Measurements from ENCODE around the gene CA12. TPM values are rescaled to one million over a fixed set of nuclear protein-coding genes. Genes with fewer than 3 reads are reported as not detected.

The CA12 gene
- total RNA-seq, 2 donors from 2014 or later: 1.2 to 2.1 TPM

DNA sequence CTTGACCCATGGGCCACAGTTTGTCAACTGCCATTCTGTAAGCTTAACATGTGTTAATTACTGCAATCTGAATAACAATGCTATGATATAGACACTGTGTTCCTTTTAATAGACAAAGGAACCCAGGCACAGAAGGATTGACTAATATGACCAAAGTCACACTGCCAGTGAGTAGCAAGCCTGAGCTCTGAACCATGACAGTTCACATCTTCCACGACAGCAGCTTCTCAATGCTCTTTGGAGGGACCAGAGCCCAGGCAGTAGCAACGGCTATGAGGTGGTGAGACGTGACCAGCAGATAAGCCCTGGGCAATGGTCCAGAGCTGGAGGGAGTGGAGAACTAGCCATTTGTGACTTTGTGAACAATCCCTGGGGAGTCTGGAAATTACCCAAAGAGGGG is 19.4 kb downstream of the CA12 start:
- no peak for DNase-seq
- TF ChIP-seq, protein P1, sequence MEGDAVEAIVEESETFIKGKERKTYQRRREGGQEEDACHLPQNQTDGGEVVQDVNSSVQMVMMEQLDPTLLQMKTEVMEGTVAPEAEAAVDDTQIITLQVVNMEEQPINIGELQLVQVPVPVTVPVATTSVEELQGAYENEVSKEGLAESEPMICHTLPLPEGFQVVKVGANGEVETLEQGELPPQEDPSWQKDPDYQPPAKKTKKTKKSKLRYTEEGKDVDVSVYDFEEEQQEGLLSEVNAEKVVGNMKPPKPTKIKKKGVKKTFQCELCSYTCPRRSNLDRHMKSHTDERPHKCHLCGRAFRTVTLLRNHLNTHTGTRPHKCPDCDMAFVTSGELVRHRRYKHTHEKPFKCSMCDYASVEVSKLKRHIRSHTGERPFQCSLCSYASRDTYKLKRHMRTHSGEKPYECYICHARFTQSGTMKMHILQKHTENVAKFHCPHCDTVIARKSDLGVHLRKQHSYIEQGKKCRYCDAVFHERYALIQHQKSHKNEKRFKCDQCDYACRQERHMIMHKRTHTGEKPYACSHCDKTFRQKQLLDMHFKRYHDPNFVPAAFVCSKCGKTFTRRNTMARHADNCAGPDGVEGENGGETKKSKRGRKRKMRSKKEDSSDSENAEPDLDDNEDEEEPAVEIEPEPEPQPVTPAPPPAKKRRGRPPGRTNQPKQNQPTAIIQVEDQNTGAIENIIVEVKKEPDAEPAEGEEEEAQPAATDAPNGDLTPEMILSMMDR (conservative IDR thresholded peaks at IDR 0.05): no peak
- 89 to 94% methylated on average over 3 of the region's 3 CpGs for WGBS, 2 experiments (ENCODE audit: insufficient coverage in 1 of 2, insufficient read length in 1 of 2)
- Mint-ChIP-seq H3K36me3 (ENCODE audit: low read depth) (no peaks in the 10 kb centered on the region), H3K4me3 (no peak overlapping the region), H3K4me1 (peaks cover 13% of the 10 kb centered on the region), H3K27me3 (ENCODE audit: insufficient read depth) (peaks cover 32% of the 10 kb centered on the region), H3K9me3 (no peaks in the 10 kb centered on the region), H3K27ac (no peak overlapping the region)
- H3K27me3 ChIP-seq (ENCODE audit: control insufficient read depth, insufficient read depth, low read length, poor library complexity, severe bottlenecking): no peaks in the 10 kb centered on the region
- H3K27ac ChIP-seq (ENCODE audit: low read depth, low read length): no peak overlapping the region
- no peak overlapping the region for H3K4me3 ChIP-seq (ENCODE audit: low read length)
- no peaks in the 10 kb centered on the region for H3K9me3 ChIP-seq (ENCODE audit: control insufficient read depth, low read length)
- H3K36me3 ChIP-seq (ENCODE audit: control insufficient read depth, insufficient read depth, low read length): no peaks in the 10 kb centered on the region
- no peak overlapping the region for H3K9ac ChIP-seq (ENCODE audit: extremely low read depth, low read length, poor library complexity, severe bottlenecking)
- H3K4me1 ChIP-seq (ENCODE audit: control insufficient read depth, insufficient read depth, low read length): no peaks in the 10 kb centered on the region

DNA sequence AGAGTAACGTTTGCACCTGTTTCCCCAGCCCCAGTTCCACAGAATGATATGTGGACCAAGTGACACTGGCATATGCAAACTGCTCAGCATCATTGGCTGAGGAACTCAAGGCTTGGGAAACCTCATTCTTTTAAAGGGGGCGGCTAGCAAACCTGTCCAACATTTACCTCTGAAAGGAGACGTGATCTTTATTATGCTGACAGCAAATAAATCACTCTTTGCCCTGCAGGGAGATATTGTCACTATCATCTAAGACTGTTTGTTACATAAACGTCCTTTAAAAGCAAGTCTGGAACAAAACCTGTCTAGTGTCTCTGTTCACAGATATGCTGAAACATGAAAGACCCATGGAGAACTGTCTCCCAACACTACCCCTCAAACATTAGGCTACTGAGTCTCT is 21.5 kb downstream of the CA12 start:
- Mint-ChIP-seq H3K4me1 (peaks cover 11% of the 10 kb centered on the region), H3K9me3 (no peaks in the 10 kb centered on the region)

DNA sequence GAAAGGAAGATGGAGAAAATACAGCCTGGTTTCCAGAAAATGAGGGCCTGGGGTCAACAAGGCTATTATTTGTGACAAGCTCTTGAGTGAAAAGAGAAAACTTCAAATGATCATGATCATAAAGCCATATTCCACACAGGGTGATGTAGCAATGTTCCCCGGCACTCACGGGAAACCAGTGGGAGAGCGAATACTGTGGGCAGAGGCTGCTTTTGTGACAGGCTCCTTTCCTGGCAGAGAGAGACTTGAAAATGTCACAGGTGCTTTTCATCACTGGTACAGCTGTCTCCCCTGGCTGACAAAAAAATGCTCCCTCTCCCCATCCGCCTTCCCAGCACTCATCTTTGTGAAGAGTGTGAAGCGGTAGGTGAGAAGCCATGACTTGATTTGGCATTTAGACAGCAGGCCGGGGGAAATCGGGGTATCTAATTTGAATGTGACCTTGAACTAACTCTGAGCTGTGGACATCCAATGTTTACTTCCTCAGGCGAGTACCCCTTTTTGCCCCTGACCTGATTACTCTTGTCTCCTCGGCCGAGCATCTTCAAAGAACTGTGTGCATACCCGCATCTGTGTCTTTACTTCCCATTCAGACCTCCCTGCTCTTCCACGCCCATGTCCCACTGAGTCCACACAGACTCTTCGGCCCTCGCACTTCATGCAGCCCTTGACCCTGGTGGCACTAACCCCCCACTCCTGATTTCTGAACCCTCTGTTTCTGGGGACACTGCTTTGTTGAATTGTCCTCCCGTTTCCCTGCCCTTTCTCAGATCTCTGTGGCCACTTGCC is 23.2 kb downstream of the CA12 start:
- Mint-ChIP-seq H3K36me3 (ENCODE audit: low read depth) (no peaks in the 10 kb centered on the region), H3K27me3 (ENCODE audit: insufficient read depth) (peaks cover 22% of the 10 kb centered on the region), H3K4me1 (peaks cover 11% of the 10 kb centered on the region), H3K4me3 (no peak overlapping the region), H3K9me3 (no peaks in the 10 kb centered on the region), H3K27ac (no peak overlapping the region)
- no peaks in the 10 kb centered on the region for H3K9me3 ChIP-seq (ENCODE audit: control insufficient read depth, low read length)
- no peaks in the 10 kb centered on the region for H3K4me1 ChIP-seq (ENCODE audit: control insufficient read depth, insufficient read depth, low read length)
- WGBS, 2 experiments (ENCODE audit: insufficient coverage in 1 of 2, insufficient read length in 1 of 2): 82 to 83% methylated on average over 14 to 15 of the region's 15 CpGs
- H3K36me3 ChIP-seq (ENCODE audit: control insufficient read depth, insufficient read depth, low read length): no peaks in the 10 kb centered on the region
- DNase-seq: no peak
- no peak overlapping the region for H3K9ac ChIP-seq (ENCODE audit: extremely low read depth, low read length, poor library complexity, severe bottlenecking)
- H3K27ac ChIP-seq (ENCODE audit: low read depth, low read length): no peak overlapping the region
- H3K4me3 ChIP-seq (ENCODE audit: low read length): no peak overlapping the region
- no peaks in the 10 kb centered on the region for H3K27me3 ChIP-seq (ENCODE audit: control insufficient read depth, insufficient read depth, low read length, poor library complexity, severe bottlenecking)
- TF ChIP-seq, protein P1 (conservative IDR thresholded peaks at IDR 0.05): no peak

More for the DNA sequence above, 21.5 kb downstream of the CA12 start:
- WGBS, 2 experiments (ENCODE audit: insufficient coverage in 1 of 2, insufficient read length in 1 of 2): 81 to 90% methylated on average over 4 of the region's 4 CpGs
- no peaks in the 10 kb centered on the region for H3K36me3 Mint-ChIP-seq (ENCODE audit: low read depth)
- no peak overlapping the region for H3K27ac Mint-ChIP-seq
- H3K27ac ChIP-seq (ENCODE audit: low read depth, low read length): no peak overlapping the region
- H3K4me1 ChIP-seq (ENCODE audit: control insufficient read depth, insufficient read depth, low read length): no peaks in the 10 kb centered on the region
- H3K27me3 Mint-ChIP-seq (ENCODE audit: insufficient read depth): peaks cover 29% of the 10 kb centered on the region
- TF ChIP-seq, protein P1 (conservative IDR thresholded peaks at IDR 0.05): no peak
- no peak overlapping the region for H3K4me3 Mint-ChIP-seq
- no peaks in the 10 kb centered on the region for H3K36me3 ChIP-seq (ENCODE audit: control insufficient read depth, insufficient read depth, low read length)
- H3K4me3 ChIP-seq (ENCODE audit: low read length): no peak overlapping the region
- no peaks in the 10 kb centered on the region for H3K27me3 ChIP-seq (ENCODE audit: control insufficient read depth, insufficient read depth, low read length, poor library complexity, severe bottlenecking)
- DNase-seq: no peak
- H3K9ac ChIP-seq (ENCODE audit: extremely low read depth, low read length, poor library complexity, severe bottlenecking): no peak overlapping the region
- H3K9me3 ChIP-seq (ENCODE audit: control insufficient read depth, low read length): no peaks in the 10 kb centered on the region

Data from endodermal cell (in vitro differentiated cells).